Right atrium auricular region (tissue), 2 donors: Measurements from ENCODE around the gene PCSK6. TPM values are rescaled to one million over a fixed set of nuclear protein-coding genes. Genes with fewer than 3 reads are reported as not detected.
A peak's percentile ranks its signal among the peaks of the same experiment; 100 is the strongest.

Experiments
- DNase-seq: peaks from one replicate; pipeline ENCODE4 v3.0.0-alpha.2; 2019; ENCODE audit warnings: low spot score
- H3K27ac ChIP-seq, 2 donors: fragments of 200-600 bp; sonication (generic); 1 replicate in 1 of 2; 2 replicates in 1 of 2; pipeline ENCODE4 v1.5.1; 2016 to 2019
- H3K27me3 ChIP-seq, 2 donors: fragments of 200-600 bp; sonication (generic); one replicate each; pipeline versions ENCODE4 v1.5.1 to v1.6.0; 2017 to 2019
- H3K36me3 ChIP-seq: fragments of 200-600 bp; sonication (generic); one replicate; pipeline ENCODE4 v1.5.1; 2016
- H3K4me1 ChIP-seq, 2 donors: fragments of 200-600 bp; sonication (generic); one replicate each; pipeline versions ENCODE4 v1.5.1 to v1.6.0; 2017 to 2019
- H3K4me3 ChIP-seq, 2 donors: fragments of 200-600 bp; sonication (generic); 1 replicate in 1 of 2; 2 replicates in 1 of 2; pipeline ENCODE4 v1.5.1; 2017 to 2019; ENCODE audit warnings: mild to moderate bottlenecking in 1 of 2, moderate library complexity in 1 of 2
- H3K9me3 ChIP-seq, 2 donors: fragments of 200-600 bp; sonication (generic); one replicate each; pipeline ENCODE4 v1.5.1; 2019
- CTCF ChIP-seq, 2 donors: fragments of 200-600 bp; sonication (generic); IDR thresholded peaks; one replicate each; pipeline ENCODE4 v1.5.1; 2019; ENCODE audit warnings: antibody characterized with exemption in 2 of 2
- total RNA-seq, 2 donors: library from RNA; depleted of rRNA; stranded (reverse); fragments of >200 nt; gene quantifications; one replicate each; pipeline ENCODE4 v1.1.0, GENCODE V29; 2016

The PCSK6 gene
- total RNA-seq = 10 to 100 TPM; 14.4 to 19.9 TPM

- no peak for TF ChIP-seq CTCF (IDR thresholded peaks at IDR 0.05)
- peaks cover 0 to 9% of the 10 kb centered on the region in 2 donors for H3K4me1 ChIP-seq
- H3K9me3 ChIP-seq = no peaks in the 10 kb centered on the region
- H3K4me3 ChIP-seq = peak within 1 kb of the TSS; percentile 42 to 52
- peak; percentile 56 for DNase-seq
- no peaks in the 10 kb centered on the region for H3K27me3 ChIP-seq
- no peaks in the 10 kb centered on the region for H3K36me3 ChIP-seq
- peak within 1 kb of the TSS; percentile 58 to 59 for H3K27ac ChIP-seq
Measured at GRCh38 chr15:101489599-101490407, at the start of gene PCSK6. TSS of gene PCSK6 (minus strand) at chr15:101489707. CDS start at chr15:101489670, 37 bp downstream.

- H3K27me3 ChIP-seq = no peaks in the 10 kb centered on the region
- no peak for TF ChIP-seq CTCF (IDR thresholded peaks at IDR 0.05)
- no peak overlapping the region for H3K27ac ChIP-seq
- DNase-seq = peak; percentile 23
- H3K4me1 ChIP-seq = no peaks in the 10 kb centered on the region
- H3K4me3 ChIP-seq = no peak overlapping the region
- H3K36me3 ChIP-seq = no peaks in the 10 kb centered on the region
- H3K9me3 ChIP-seq = no peaks in the 10 kb centered on the region
Measured at GRCh38 chr15:101538996-101539395, 49.5 kb upstream of the PCSK6 start.

- DNase-seq = peak; percentile 30
- H3K36me3 ChIP-seq = no peaks in the 10 kb centered on the region
- no peaks in the 10 kb centered on the region for H3K4me1 ChIP-seq
- no peak overlapping the region for H3K4me3 ChIP-seq
- no peak overlapping the region for H3K27ac ChIP-seq
- no peak for TF ChIP-seq CTCF (IDR thresholded peaks at IDR 0.05)
- no peaks in the 10 kb centered on the region for H3K9me3 ChIP-seq
- no peaks in the 10 kb centered on the region for H3K27me3 ChIP-seq
Measured at GRCh38 chr15:101538177-101538576, 48.7 kb upstream of the PCSK6 start.

GRCh38 chr15:101537483-101538080 is 48.1 kb upstream of the PCSK6 start:
- H3K9me3 ChIP-seq = no peaks in the 10 kb centered on the region
- no peaks in the 10 kb centered on the region for H3K4me1 ChIP-seq
- no peak overlapping the region for H3K4me3 ChIP-seq
- no peak overlapping the region for H3K27ac ChIP-seq
- no peaks in the 10 kb centered on the region for H3K27me3 ChIP-seq
- no peak for DNase-seq
- no peaks in the 10 kb centered on the region for H3K36me3 ChIP-seq
- no peak for TF ChIP-seq CTCF (IDR thresholded peaks at IDR 0.05)

- Histone ChIP-seq H3K9me3 (no peaks in the 10 kb centered on the region), H3K27me3 (no peaks in the 10 kb centered on the region), H3K4me3 (no peak overlapping the region), H3K36me3 (no peaks in the 10 kb centered on the region), H3K4me1 (no peaks in the 10 kb centered on the region), H3K27ac (no peak overlapping the region)
- TF ChIP-seq CTCF (IDR thresholded peaks at IDR 0.05) = no peak
- peak; percentile 54 for DNase-seq
Measured at GRCh38 chr15:101536875-101537405, 47.4 kb upstream of the PCSK6 start.
